ENCODE results near the gene AGL. TPM values are rescaled to one million over a fixed set of nuclear protein-coding genes. Genes with fewer than 3 reads are reported as not detected.

AGL gene
- total and polyA plus RNA-seq, 2 experiments from 2014 or later: 13.4 to 22.9 TPM

DNA sequence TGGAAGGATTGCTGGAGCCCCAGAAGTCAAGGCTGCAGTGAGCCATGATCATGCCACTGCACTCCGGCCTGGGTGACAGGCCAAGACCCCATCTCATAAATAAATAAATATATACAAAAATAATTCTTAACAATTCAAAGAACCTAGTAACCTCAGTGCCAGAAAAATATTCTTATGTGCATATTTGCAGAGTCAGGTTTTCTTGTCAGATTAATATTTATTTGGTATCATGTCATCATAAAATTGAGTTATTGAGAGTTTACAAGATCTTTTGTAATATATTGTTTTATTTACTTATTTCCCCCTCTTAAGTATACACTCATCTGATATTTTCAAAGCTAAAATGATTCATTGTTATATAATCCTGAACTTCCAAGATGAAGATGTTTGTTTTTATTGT, 24.5 kb upstream of the AGL start:
- Histone ChIP-seq H3K27ac (ENCODE audit: low read depth) (no peak overlapping the region), H3K4me2 (no peak overlapping the region), H2AFZ (no peak overlapping the region), H3K4me1 (ENCODE audit: insufficient read depth) (no peaks in the 10 kb centered on the region), H3K9me2 (ENCODE audit: insufficient read depth) (0 out of 2 replicates have a peak, but pooled peaks cover 6% of the 10 kb centered on the region), H3K27me3 (ENCODE audit: insufficient read depth) (no peaks in the 10 kb centered on the region), H3K4me3 (no peak overlapping the region), H3K79me2 (replicated peaks; ENCODE audit: insufficient read depth) (no peaks in the 10 kb centered on the region), H4K20me1 (replicated peaks; ENCODE audit: insufficient read depth) (no peaks in the 10 kb centered on the region), H3K36me3 (ENCODE audit: insufficient read depth) (peaks cover 3% of the 10 kb centered on the region; the same call in 1 of the 2 replicates), H3F3A (replicated peaks; ENCODE audit: low read depth) (no peaks in the 10 kb centered on the region)
- Mint-ChIP-seq H3K27ac (no peak overlapping the region), H3K27me3 (ENCODE audit: insufficient read depth, low read depth, poor library complexity) (no peaks in the 10 kb centered on the region), H3K9me3 (peaks cover 14% of the 10 kb centered on the region), H3K4me1 (no peaks in the 10 kb centered on the region), H3K4me3 (no peak overlapping the region), H3K36me3 (ENCODE audit: low read depth) (peaks cover 8% of the 10 kb centered on the region; the same call in 2 of the 3 replicates)
- TF ChIP-seq ZNF331 (CRISPR knock-in tag; IDR thresholded peaks at IDR 0.05; ENCODE audit: low read depth) (no peak), ETS1 (IDR thresholded peaks at IDR 0.05) (no peak), JUNB (IDR thresholded peaks at IDR 0.05; ENCODE audit: unreplicated experiment) (no peak), POLR2AphosphoS5 (IDR thresholded peaks at IDR 0.05; ENCODE audit: low read depth) (no peak), NANOG (IDR thresholded peaks at IDR 0.05; ENCODE audit: borderline replicate concordance) (no peak), CREB1 (CRISPR knock-in tag; IDR thresholded peaks at IDR 0.05; ENCODE audit: low read depth) (no peak), ZNF114 (CRISPR knock-in tag; IDR thresholded peaks at IDR 0.05) (no peak), EZH2 (IDR thresholded peaks at IDR 0.05; ENCODE audit: low read depth, unreplicated experiment) (no peak), STAT1 (IDR thresholded peaks at IDR 0.05; ENCODE audit: unreplicated experiment) (no peak), EZH2phosphoT487 (IDR thresholded peaks at IDR 0.05; ENCODE audit: unreplicated experiment) (no peak), CTCF (conservative IDR thresholded peaks at IDR 0.05; ENCODE audit: low read depth in 2 of 2) (no peak)
- TF ChIP-seq, protein P1, sequence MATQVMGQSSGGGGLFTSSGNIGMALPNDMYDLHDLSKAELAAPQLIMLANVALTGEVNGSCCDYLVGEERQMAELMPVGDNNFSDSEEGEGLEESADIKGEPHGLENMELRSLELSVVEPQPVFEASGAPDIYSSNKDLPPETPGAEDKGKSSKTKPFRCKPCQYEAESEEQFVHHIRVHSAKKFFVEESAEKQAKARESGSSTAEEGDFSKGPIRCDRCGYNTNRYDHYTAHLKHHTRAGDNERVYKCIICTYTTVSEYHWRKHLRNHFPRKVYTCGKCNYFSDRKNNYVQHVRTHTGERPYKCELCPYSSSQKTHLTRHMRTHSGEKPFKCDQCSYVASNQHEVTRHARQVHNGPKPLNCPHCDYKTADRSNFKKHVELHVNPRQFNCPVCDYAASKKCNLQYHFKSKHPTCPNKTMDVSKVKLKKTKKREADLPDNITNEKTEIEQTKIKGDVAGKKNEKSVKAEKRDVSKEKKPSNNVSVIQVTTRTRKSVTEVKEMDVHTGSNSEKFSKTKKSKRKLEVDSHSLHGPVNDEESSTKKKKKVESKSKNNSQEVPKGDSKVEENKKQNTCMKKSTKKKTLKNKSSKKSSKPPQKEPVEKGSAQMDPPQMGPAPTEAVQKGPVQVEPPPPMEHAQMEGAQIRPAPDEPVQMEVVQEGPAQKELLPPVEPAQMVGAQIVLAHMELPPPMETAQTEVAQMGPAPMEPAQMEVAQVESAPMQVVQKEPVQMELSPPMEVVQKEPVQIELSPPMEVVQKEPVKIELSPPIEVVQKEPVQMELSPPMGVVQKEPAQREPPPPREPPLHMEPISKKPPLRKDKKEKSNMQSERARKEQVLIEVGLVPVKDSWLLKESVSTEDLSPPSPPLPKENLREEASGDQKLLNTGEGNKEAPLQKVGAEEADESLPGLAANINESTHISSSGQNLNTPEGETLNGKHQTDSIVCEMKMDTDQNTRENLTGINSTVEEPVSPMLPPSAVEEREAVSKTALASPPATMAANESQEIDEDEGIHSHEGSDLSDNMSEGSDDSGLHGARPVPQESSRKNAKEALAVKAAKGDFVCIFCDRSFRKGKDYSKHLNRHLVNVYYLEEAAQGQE (IDR thresholded peaks at IDR 0.05; ENCODE audit: unreplicated experiment): no peak
- ATAC-seq (no peak), DNase-seq (ENCODE audit: low spot score) (no peak)

All from GM23338 (cell line).